Omental fat pad (tissue), 4 donors: ENCODE measurements around the gene CDH23. TPM values are rescaled to one million over a fixed set of nuclear protein-coding genes. Genes with fewer than 3 reads are reported as not detected.

Experiments used
- ATAC-seq: fragments of 150-250 bp; one replicate; pipeline ENCODE4 v1.9.1; 2016; ENCODE audit warnings: mild to moderate bottlenecking, moderate library complexity; ENCODE audit not compliant: low FRiP score
- DNase-seq: peaks from one replicate; pipeline ENCODE4 v3.0.0-alpha.2; 2019; ENCODE audit warnings: low spot score
- total RNA-seq, 4 donors: library from RNA; depleted of rRNA; stranded (reverse); fragments of >200 nt; gene quantifications; one replicate each; pipeline ENCODE4 v1.1.0, GENCODE V29; 2016
- TF ChIP-seq, protein P1 (sequence below), 3 donors: fragments of 450-650 bp; IDR thresholded peaks; one replicate each; pipeline ENCODE4 v1.5.1; 2016 to 2017; ENCODE audit warnings: antibody characterized with exemption in 3 of 3, mild to moderate bottlenecking in 3 of 3, moderate library complexity in 2 of 3

The CDH23 gene
- total RNA-seq, 4 donors from 2014 or later, result 25.3 to 41.9 (median 34.4) TPM

DNA sequence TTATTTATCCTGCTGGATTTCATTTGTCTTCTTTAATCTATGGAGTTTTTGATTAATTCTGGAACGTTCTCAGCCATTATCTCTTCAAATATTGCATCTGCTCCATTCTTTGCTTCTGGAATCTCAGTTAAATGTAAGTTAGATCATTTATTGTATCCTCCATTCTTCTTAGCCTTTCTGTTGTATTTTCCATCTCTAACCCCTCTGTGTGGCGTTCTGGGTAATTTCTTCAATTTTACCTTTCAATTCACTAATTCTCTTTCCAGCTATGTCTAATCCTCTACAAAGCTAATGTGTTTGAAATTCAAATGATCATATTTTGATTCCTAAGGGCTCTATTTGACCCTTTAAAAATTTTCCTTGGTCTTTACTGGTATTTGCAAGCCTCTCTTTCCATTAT is 92.4 kb downstream of the CDH23 start:
- TF ChIP-seq, protein P1, sequence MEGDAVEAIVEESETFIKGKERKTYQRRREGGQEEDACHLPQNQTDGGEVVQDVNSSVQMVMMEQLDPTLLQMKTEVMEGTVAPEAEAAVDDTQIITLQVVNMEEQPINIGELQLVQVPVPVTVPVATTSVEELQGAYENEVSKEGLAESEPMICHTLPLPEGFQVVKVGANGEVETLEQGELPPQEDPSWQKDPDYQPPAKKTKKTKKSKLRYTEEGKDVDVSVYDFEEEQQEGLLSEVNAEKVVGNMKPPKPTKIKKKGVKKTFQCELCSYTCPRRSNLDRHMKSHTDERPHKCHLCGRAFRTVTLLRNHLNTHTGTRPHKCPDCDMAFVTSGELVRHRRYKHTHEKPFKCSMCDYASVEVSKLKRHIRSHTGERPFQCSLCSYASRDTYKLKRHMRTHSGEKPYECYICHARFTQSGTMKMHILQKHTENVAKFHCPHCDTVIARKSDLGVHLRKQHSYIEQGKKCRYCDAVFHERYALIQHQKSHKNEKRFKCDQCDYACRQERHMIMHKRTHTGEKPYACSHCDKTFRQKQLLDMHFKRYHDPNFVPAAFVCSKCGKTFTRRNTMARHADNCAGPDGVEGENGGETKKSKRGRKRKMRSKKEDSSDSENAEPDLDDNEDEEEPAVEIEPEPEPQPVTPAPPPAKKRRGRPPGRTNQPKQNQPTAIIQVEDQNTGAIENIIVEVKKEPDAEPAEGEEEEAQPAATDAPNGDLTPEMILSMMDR (IDR thresholded peaks at IDR 0.05), result no peak
- no peak for DNase-seq
- ATAC-seq, result no peak

DNA sequence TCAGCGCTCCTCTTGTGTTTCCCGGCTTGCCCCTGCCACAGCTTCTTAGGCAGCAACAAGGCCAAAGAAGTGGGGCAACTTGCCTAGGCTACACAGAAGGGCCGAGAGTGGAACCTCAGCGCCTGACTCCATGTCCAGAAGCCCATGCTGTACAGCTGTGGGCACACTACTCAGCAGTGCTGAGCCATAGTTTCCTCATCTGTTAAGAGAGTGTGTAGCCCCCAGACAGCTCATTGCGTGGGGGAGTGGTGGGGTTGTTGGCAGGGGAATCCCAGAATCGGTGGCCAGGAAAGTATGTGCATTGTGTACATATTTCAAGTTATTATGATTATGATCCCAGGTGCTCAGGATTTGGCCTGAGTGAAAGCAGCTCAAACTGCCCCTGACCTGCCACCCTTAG is 96.2 kb downstream of the CDH23 start:
- DNase-seq (no peak), ATAC-seq (peak; percentile 71)
- TF ChIP-seq, protein P1 (IDR thresholded peaks at IDR 0.05), result no peak

DNA sequence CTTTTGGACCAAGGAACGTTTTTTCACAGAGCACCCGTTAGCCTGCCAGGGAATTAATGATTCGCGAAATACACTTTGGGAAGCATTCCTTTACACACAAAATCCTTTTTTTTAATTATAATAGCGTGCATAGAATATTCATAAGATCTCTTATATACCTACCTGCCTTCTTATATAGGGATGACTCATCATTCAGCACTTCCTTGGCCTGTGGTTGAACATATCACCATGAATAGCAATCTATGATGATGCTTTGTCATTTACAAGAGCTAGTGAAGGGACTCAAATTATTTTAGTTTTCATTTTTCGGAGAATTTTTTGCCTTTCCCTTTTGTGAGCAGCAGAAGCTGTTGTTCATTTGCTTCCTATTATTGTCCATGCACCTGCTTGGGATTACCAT is 97.0 kb downstream of the CDH23 start:
- TF ChIP-seq, protein P1 (IDR thresholded peaks at IDR 0.05), result no peak
- no peak for ATAC-seq

DNA sequence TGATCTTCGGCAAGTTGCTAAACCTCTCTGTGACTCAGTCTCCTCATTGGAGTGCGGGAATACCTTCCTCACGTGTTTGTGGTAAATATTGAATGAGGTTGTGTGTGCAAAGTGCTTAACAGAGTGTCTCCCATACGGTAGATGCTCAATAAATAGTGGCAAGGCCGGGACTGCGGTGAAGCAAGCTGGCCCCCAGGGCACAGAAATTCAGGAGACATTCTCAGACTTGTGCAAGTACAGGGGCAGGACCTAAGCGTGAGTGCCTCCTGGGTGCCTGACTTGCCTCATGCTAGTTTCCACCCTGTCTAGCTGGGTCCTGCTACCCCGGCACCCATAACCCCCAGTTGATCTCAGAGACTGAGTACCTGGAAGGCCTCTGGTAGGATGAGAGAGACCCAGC is 97.8 kb downstream of the CDH23 start:
- TF ChIP-seq, protein P1 (IDR thresholded peaks at IDR 0.05), result no peak
- DNase-seq (no peak), ATAC-seq (no peak)

More for the DNA sequence above, 97.0 kb downstream of the CDH23 start:
- no peak for DNase-seq

DNA sequence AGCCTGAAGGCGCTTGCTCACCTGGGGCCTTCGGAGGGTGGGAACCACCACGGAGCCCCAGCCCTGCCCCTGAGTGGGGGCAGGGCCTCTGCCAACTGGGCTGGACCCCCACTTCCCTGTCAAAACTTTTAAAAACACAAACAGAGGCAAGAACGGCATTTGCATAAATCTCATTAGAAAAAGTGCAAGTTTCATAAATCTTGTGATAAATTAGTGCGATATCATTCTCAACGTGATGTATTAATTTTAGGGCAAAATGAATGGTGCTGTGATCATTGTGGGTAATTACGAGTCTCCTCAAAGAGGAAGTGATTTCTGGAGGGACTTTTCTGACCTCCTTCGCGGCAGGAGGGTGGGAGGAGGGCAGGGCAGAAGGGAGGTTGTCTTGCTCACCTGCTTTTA is 98.3 kb downstream of the CDH23 start:
- TF ChIP-seq, protein P1 (IDR thresholded peaks at IDR 0.05), result no peak
- no peak for ATAC-seq

DNA sequence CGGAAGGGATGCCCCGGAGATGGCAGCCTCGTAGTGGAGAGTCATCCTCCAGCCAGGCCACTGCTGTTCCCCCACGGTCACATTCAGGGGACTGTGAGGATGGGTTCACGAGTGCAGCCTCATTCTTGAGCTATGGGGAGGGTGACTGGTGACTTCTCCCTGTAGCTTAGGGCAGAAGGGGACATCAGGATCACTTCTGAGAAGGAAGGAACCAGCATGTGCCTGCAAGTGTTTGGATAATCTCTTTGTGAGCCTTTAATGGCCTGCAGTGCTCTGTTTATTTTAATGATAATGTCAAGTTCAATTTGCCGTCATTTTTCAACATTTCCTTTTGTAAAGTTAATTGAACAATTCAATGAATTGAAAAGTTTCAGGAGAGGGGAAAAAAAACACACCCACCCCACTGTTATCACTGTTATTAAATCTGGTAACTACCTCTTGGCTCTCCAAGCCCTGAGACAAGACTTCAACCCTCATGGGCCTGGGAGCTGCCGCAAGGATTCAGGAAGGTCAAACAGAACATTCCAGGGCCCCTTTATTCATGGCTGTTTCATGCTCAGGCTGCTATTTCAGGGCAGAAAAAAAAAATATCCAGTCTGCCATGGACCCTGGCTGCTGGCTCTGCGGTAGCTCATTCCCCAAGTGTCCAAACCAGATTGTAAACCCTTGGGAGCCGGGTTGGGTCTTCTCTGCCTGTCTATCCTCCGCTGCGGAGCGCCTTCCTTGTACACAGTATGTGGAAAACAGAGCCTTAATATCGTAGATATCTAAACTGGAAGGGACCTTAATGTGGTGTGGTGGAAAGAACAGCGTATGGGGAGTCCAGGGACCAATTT is 100.4 kb downstream of the CDH23 start:
- DNase-seq (no peak), ATAC-seq (no peak)
- TF ChIP-seq, protein P1 (IDR thresholded peaks at IDR 0.05), result no peak

More for the DNA sequence above, 98.3 kb downstream of the CDH23 start:
- no peak for DNase-seq

DNA sequence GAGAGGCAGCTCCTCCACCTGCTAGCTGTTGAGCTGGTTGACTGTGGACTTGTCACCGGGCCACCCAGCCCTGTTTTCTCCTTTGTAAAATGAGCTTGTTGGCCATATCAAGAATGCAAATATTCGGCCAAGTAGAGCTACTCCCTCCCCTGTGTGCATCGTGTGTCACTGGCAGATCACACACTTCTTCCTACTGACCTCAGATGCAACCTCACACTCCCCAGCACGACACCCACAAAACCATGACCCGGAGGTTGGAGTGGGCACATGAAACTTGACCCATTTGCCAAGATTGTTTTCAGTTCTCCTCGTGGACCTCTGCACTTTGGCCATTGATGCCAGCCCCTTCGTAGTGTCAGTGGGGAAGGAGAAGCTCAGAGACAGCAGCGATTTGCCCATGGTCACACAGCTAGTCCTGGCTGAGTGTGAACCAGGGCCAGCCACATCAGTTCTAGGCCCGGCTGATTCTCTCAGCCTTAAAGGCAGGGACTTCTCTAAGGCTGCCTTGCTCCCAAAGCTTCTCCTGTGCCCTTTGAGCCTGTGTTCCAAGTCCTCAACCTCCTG is 101.1 kb downstream of the CDH23 start:
- DNase-seq, result no peak
- ATAC-seq, result no peak

More for the DNA sequence above, 101.1 kb downstream of the CDH23 start:
- TF ChIP-seq, protein P1 (IDR thresholded peaks at IDR 0.05), result no peak
